Measurements from ENCODE around the gene SLC16A9. TPM values are rescaled to one million over a fixed set of nuclear protein-coding genes. Genes with fewer than 3 reads are reported as not detected.

SLC16A9 gene
- total RNA-seq, 1 experiment from 2014 or later: 0.13 TPM

DNA sequence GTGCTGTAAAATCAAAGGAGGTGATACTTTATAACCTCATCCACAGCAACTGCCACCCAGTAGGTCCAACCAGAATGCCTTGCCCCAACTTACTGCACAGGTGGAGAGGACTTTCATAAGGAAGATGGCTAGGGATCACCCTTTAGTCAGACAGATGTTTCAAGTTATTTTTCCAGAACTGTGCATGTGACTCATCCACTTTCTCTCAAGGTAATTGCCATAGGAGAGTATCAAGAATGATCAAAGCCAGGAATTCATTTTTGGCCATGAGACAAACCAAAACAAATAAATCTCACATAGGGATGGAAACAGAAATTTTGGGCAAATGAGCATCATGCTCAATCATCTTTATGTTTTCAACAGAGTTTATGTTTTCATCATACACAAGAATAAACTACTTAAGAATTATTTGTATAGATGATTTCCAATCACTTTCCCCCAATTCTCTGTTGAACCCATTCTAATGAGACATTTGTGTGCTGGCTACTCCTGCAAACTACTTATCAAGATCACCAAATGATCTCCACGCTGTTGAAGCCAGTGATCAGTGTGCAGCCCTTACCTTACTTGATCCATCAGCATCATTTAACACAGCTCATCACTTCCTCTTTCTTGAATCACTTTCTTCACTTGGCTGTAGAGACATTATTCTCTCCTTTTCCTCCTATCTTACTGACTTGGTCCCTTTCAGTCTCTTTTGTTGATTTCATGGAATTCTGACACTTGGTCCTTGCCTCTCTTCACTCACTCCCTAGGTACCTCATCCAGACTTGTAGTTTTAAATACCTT lies 74.0 kb downstream of the SLC16A9 start:
- in situ Hi-C loops (cut with HindIII; ENCODE audit: low pct_unique_long_range_greater_than_20kb, low sequenced_read_pairs): no loop called here
- no peaks in the 10 kb centered on the region for H3K4me1 ChIP-seq (ENCODE audit: control insufficient read depth, insufficient read depth, low read length)
- no peak for TF ChIP-seq SIN3A (IDR thresholded peaks at IDR 0.05; ENCODE audit: borderline replicate concordance, insufficient read depth, low read depth, low read length)
- no peak for TF ChIP-seq TCF7L2 (IDR thresholded peaks at IDR 0.05; ENCODE audit: low read depth, low read length)
- TF ChIP-seq CTCF (IDR thresholded peaks at IDR 0.05): no peak
- no peak for TF ChIP-seq REST (IDR thresholded peaks at IDR 0.05; ENCODE audit: insufficient read depth in 1 of 2, low read depth in 2 of 2, low read length in 1 of 2)
- no peak for TF ChIP-seq POLR2AphosphoS5 (IDR thresholded peaks at IDR 0.05; ENCODE audit: low read depth, low read length)
- ChIA-PET POLR2A (no interaction called here), CTCF (no interaction called here)
- ATAC-seq: no peak
- H3K27ac ChIP-seq (ENCODE audit: low read length): no peak overlapping the region
- intact Hi-C loops (cut with micrococcal nuclease; ENCODE audit: unreplicated experiment): no loop called here
- no peak for DNase-seq (ENCODE audit: low read depth, low spot score)
- H3K9me3 ChIP-seq (ENCODE audit: control insufficient read depth, insufficient read depth, low read depth, low read length): no peaks in the 10 kb centered on the region
- no peaks in the 10 kb centered on the region for H3K36me3 ChIP-seq (ENCODE audit: control insufficient read depth, insufficient read depth, low read length)
- BruUV-seq (replicated peaks): no TSS peak
- H3K4me3 ChIP-seq (ENCODE audit: low read depth in 2 of 2, low read length in 2 of 2): no peak overlapping the region
- H3K27me3 ChIP-seq (ENCODE audit: control insufficient read depth, insufficient read depth, low read length): no peaks in the 10 kb centered on the region

- in situ Hi-C loops (cut with HindIII; ENCODE audit: low pct_unique_long_range_greater_than_20kb, low sequenced_read_pairs): no loop called here
- POLR2A ChIA-PET: no interaction called here
- H3K9me3 ChIP-seq (ENCODE audit: control insufficient read depth, insufficient read depth, low read depth, low read length): no peaks in the 10 kb centered on the region
Measured at GRCh38 chr10:59634102-59634501, 75.5 kb downstream of the SLC16A9 start.

More at GRCh38 chr10:59634102-59634501, 75.5 kb downstream of the SLC16A9 start:
- BruUV-seq (replicated peaks): no TSS peak
- Histone ChIP-seq H3K27ac (ENCODE audit: low read length) (no peak overlapping the region), H3K4me3 (ENCODE audit: low read depth in 2 of 2, low read length in 2 of 2) (no peak overlapping the region), H3K36me3 (ENCODE audit: control insufficient read depth, insufficient read depth, low read length) (no peaks in the 10 kb centered on the region), H3K27me3 (ENCODE audit: control insufficient read depth, insufficient read depth, low read length) (no peaks in the 10 kb centered on the region), H3K4me1 (ENCODE audit: control insufficient read depth, insufficient read depth, low read length) (no peaks in the 10 kb centered on the region)
- TF ChIP-seq CTCF (IDR thresholded peaks at IDR 0.05) (no peak), REST (IDR thresholded peaks at IDR 0.05; ENCODE audit: insufficient read depth in 1 of 2, low read depth in 2 of 2, low read length in 1 of 2) (no peak), SIN3A (IDR thresholded peaks at IDR 0.05; ENCODE audit: borderline replicate concordance, insufficient read depth, low read depth, low read length) (no peak), POLR2AphosphoS5 (IDR thresholded peaks at IDR 0.05; ENCODE audit: low read depth, low read length) (no peak), TCF7L2 (IDR thresholded peaks at IDR 0.05; ENCODE audit: low read depth, low read length) (no peak)
- CTCF ChIA-PET: no interaction called here
- intact Hi-C loops (cut with micrococcal nuclease; ENCODE audit: unreplicated experiment): no loop called here
- ATAC-seq (no peak), DNase-seq (ENCODE audit: low read depth, low spot score) (no peak)

Data from Panc1 (cell line).